Smooth muscle cell (in vitro differentiated cells): Measurements from ENCODE around the gene COL5A1. TPM values are rescaled to one million over a fixed set of nuclear protein-coding genes. Genes with fewer than 3 reads are reported as not detected.
A peak's percentile ranks its signal among the peaks of the same experiment; 100 is the strongest.

Source experiments
- DNase-seq: peaks from one replicate; lab custom pipeline; 2025; ENCODE audit not compliant: unreplicated experiment; lab: John Stamatoyannopoulos, UW
- H2AFZ ChIP-seq: fragments of 200-600 bp; sonication (generic); 2 replicates; pipeline ENCODE4 v1.6.0; 2016; ENCODE audit warnings: antibody characterized with exemption, low read depth, mild to moderate bottlenecking
- H3F3A ChIP-seq: fragments of 200-600 bp; sonication (generic); 2 replicates; pipeline ENCODE4 v1.6.0; 2017; ENCODE audit warnings: antibody characterized with exemption, low read depth
- H3K27ac ChIP-seq: fragments of 200-600 bp; sonication (generic); 2 replicates; pipeline ENCODE4 v1.5.1; 2016; ENCODE audit warnings: low read depth, mild to moderate bottlenecking
- H3K27me3 ChIP-seq: fragments of 200-600 bp; sonication (generic); 2 replicates; pipeline ENCODE4 v1.6.1; 2016; ENCODE audit warnings: low read depth, mild to moderate bottlenecking
- H3K36me3 ChIP-seq: fragments of 200-600 bp; sonication (generic); 2 replicates; pipeline ENCODE4 v1.5.1; 2016; ENCODE audit warnings: low read depth
- H3K4me1 ChIP-seq: fragments of 200-600 bp; sonication (generic); 2 replicates; pipeline ENCODE4 v1.5.1; 2016; ENCODE audit warnings: low read depth
- H3K4me2 ChIP-seq: fragments of 200-600 bp; sonication (generic); 2 replicates; pipeline ENCODE4 v1.6.0; 2016; ENCODE audit warnings: mild to moderate bottlenecking
- H3K4me3 ChIP-seq: fragments of 200-600 bp; sonication (generic); 2 replicates; pipeline ENCODE4 v1.5.1; 2016; ENCODE audit warnings: mild to moderate bottlenecking
- H3K79me2 ChIP-seq: fragments of 200-600 bp; sonication (generic); 2 replicates; pipeline ENCODE4 v1.6.0; 2016; ENCODE audit warnings: low read depth, mild to moderate bottlenecking
- H3K9ac ChIP-seq: fragments of 200-600 bp; sonication (generic); 2 replicates; pipeline ENCODE4 v1.6.0; 2016; ENCODE audit warnings: low read depth
- H3K9me3 ChIP-seq: fragments of 200-600 bp; sonication (generic); replicated peaks from 2 replicates; pipeline ENCODE4 v1.5.1; 2016; ENCODE audit warnings: low read depth
- H4K20me1 ChIP-seq: fragments of 200-600 bp; sonication (generic); 2 replicates; pipeline ENCODE4 v1.6.0; 2016; ENCODE audit warnings: low read depth
- CTCF ChIP-seq: fragments of 200-600 bp; sonication (generic); IDR thresholded peaks from 2 replicates; pipeline ENCODE4 v1.5.1; 2017; ENCODE audit warnings: borderline replicate concordance, mild to moderate bottlenecking, antibody characterized with exemption; ENCODE audit not compliant: insufficient read depth, poor library complexity, severe bottlenecking
- WGBS: methylation state at CpG from one replicate; pipeline ENCODE4 v1.1.7; 2016; ENCODE audit warnings: low lambda C conversion rate; 5-methylcytosine and 5-hydroxymethylcytosine counted together
- polyA plus RNA-seq: library from polyadenylated mRNA; unstranded; fragments of >200 nt; fragmentation: Nextera tagmentation; extraction: Ambion mirVana; gene quantifications from 2 replicates; pipeline ENCODE4 v1.2.1, GENCODE V29; 2016
- total RNA-seq: library from RNA; depleted of rRNA; stranded (reverse); fragments of >200 nt; gene quantifications from 2 replicates; pipeline ENCODE4 v1.2.3, GENCODE V29; 2014

COL5A1 gene
- total and polyA plus RNA-seq, 2 experiments from 2014 or later, result 1,084 to 1,443 TPM

DNA sequence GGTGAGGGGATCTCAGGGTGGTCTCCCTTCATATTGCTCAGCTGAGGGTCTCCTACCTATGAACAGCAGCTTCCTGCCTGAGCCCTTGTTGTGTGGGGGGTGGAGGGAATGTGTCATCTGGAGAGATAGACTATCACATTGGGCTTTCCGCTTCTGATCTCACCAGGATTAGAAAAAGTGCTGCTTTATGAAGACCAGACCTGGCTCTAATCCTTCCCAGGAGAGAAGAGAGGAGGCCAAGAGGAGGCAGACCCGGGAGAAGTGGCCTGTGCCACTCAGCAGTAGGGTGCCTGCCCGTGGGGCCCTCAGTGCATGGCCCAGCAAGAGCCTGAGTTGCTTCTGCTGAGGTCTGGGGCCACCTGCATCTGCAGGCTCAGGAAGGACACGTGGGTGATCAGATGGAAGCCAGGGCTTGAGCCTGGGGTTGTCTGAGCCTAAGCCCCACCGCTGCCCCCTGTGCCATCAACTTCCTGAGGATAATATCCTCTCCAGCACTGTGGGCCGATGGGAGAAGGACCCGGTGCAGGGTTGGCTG is 22.1 kb upstream of the COL5A1 start:
- no peak for TF ChIP-seq CTCF
- no peaks in the 10 kb centered on the region for H3K36me3 ChIP-seq
- WGBS, result 32% methylated on average over 7 of the region's 7 CpGs
- no peak overlapping the region for H3K4me3 ChIP-seq
- no peak for DNase-seq
- peaks cover 26% of the 10 kb centered on the region for H3F3A ChIP-seq
- H3K4me1 ChIP-seq, result peaks cover 33% of the 10 kb centered on the region
- H3K9ac ChIP-seq, result no peak overlapping the region
- no peak overlapping the region for H2AFZ ChIP-seq
- peak overlapping the region; percentile 55 for H3K4me2 ChIP-seq
- no peaks in the 10 kb centered on the region for H3K79me2 ChIP-seq
- peak overlapping the region; percentile 68 for H3K27ac ChIP-seq
- H3K27me3 ChIP-seq, result no peaks in the 10 kb centered on the region
- H3K9me3 ChIP-seq, result no peaks in the 10 kb centered on the region
- H4K20me1 ChIP-seq, result no peaks in the 10 kb centered on the region

DNA sequence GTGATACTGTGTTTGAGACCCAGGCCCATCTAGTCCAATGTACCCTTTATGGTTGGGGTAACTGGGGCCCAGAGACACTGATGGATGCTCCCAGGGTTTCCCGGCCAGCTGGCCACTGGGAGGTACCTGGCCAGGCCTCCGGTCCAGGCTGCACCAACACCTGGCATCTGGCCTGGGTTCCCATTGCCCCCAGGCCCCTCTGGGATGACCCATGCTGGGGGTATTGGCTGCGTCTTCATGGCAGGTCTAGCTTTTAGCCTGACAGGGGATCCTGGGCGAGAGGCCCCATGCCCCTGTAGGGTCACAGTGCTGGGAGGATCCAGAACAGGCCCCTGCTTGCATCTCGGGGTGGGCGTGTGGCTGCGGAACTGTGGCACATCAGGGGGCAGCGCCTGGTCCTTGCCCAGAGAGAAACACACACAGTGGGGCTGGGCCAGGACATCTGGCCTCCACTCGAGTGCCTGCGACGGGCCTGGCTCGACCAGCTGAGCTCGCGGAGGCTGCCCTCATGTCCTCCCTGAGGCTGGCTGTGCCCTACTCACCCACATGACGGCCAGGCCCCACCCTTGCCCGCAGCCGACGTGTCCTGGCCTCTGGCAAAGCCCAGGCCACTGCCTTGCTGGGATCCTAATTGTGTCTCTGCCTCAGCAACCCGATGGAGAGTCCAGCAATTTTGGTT is 21.5 kb upstream of the COL5A1 start:
- no peak overlapping the region for H3K4me3 ChIP-seq
- no peaks in the 10 kb centered on the region for H3K79me2 ChIP-seq
- H3K9me3 ChIP-seq, result no peaks in the 10 kb centered on the region
- H3F3A ChIP-seq, result peaks cover 27% of the 10 kb centered on the region
- H4K20me1 ChIP-seq, result no peaks in the 10 kb centered on the region
- H3K27me3 ChIP-seq, result no peaks in the 10 kb centered on the region
- WGBS, result 86% methylated on average over 19 of the region's 19 CpGs
- peak overlapping the region; percentile 67 for H3K4me2 ChIP-seq
- peak overlapping the region; percentile 68 for H3K27ac ChIP-seq
- H2AFZ ChIP-seq, result no peak overlapping the region
- no peaks in the 10 kb centered on the region for H3K36me3 ChIP-seq
- H3K4me1 ChIP-seq, result peaks cover 36% of the 10 kb centered on the region
- DNase-seq, result no peak
- no peak overlapping the region for H3K9ac ChIP-seq
- TF ChIP-seq CTCF, result no peak

GRCh38 chr9:134620751-134621557 is 20.6 kb upstream of the COL5A1 start:
- Histone ChIP-seq H3K79me2 (no peaks in the 10 kb centered on the region), H3K4me2 (peak overlapping the region; percentile 67), H3K36me3 (no peaks in the 10 kb centered on the region), H3F3A (peaks cover 36% of the 10 kb centered on the region), H3K9ac (peak overlapping the region; percentile 36), H3K4me3 (no peak overlapping the region), H4K20me1 (no peaks in the 10 kb centered on the region), H3K27ac (peak overlapping the region; percentile 68), H3K9me3 (no peaks in the 10 kb centered on the region), H3K4me1 (peaks cover 44% of the 10 kb centered on the region), H3K27me3 (no peaks in the 10 kb centered on the region), H2AFZ (no peak overlapping the region)
- WGBS, result 57% methylated on average over 21 of the region's 21 CpGs
- DNase-seq, result no peak
- TF ChIP-seq CTCF, result no peak
